ENCODE data around the gene TTC39A. TPM values are rescaled to one million over a fixed set of nuclear protein-coding genes. Genes with fewer than 3 reads are reported as not detected.
"Not testable (repeated sequence)": the region's sequence is repeated elsewhere in the genome, so short reads cannot be mapped to it uniquely, and the experiment has no call there.

Gene TTC39A
- total and polyA plus RNA-seq, 2 donors (not counting 1 experiment from before 2014, with no cell fraction given), result 0.28 to 1.5 TPM

DNA sequence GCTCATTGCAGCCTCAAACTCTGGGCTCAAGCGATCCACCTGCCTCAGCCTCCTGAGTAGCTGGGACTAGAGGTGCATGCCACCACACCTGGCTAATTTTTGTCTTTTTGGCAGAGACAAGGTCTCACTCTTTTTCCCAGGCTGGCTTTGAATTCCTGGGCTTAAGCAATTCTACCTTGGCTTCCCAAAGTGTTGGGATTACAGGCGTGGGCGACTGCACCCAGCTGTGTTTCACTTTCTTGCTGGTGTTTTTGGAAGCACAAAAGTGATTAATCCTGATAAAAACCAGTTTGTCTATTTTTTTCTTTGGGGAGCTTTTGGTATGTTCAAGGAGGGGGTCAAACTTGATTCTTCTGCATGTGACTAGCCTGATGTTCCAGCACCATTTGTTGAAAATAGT lies 75.0 kb downstream of the TTC39A start:
- H3K36me3 ChIP-seq (ENCODE audit: control insufficient read depth, insufficient read depth, low read length), result no peaks in the 10 kb centered on the region
- no peak overlapping the region for H3K4me3 ChIP-seq (replicated peaks in 1 of 4; ENCODE audit: control extremely low read depth in 1 of 4, insufficient read depth in 1 of 4, low read depth in 3 of 4, low read length in 4 of 4)
- H2AFZ ChIP-seq (ENCODE audit: low read length), result no peak overlapping the region
- H3K27me3 ChIP-seq (ENCODE audit: control insufficient read depth, insufficient read depth, low read length), result no peaks in the 10 kb centered on the region
- TF ChIP-seq EZH2 (IDR thresholded peaks at IDR 0.05; ENCODE audit: low read length, missing control alignments), result no peak
- TF ChIP-seq, protein P1, sequence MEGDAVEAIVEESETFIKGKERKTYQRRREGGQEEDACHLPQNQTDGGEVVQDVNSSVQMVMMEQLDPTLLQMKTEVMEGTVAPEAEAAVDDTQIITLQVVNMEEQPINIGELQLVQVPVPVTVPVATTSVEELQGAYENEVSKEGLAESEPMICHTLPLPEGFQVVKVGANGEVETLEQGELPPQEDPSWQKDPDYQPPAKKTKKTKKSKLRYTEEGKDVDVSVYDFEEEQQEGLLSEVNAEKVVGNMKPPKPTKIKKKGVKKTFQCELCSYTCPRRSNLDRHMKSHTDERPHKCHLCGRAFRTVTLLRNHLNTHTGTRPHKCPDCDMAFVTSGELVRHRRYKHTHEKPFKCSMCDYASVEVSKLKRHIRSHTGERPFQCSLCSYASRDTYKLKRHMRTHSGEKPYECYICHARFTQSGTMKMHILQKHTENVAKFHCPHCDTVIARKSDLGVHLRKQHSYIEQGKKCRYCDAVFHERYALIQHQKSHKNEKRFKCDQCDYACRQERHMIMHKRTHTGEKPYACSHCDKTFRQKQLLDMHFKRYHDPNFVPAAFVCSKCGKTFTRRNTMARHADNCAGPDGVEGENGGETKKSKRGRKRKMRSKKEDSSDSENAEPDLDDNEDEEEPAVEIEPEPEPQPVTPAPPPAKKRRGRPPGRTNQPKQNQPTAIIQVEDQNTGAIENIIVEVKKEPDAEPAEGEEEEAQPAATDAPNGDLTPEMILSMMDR (conservative IDR thresholded peaks at IDR 0.05 in 1 of 2, IDR thresholded peaks at IDR 0.05 in 1 of 2; ENCODE audit: low read depth in 1 of 2, low read length in 2 of 2), result no peak
- DNase-seq (ENCODE audit: low read depth in 2 of 2), result peak in 1 of 2 donors; percentile 55
- no peak overlapping the region for H3K4me2 ChIP-seq (ENCODE audit: extremely low read depth, insufficient read depth, low read length)
- H3K9me3 ChIP-seq (ENCODE audit: control insufficient read depth, insufficient read depth, low read depth, low read length), result no peaks in the 10 kb centered on the region
- no peaks in the 10 kb centered on the region for H4K20me1 ChIP-seq (ENCODE audit: control insufficient read depth, extremely low read depth, insufficient read depth, low read length)
- H3K27ac ChIP-seq (ENCODE audit: insufficient read depth, low read length), result no peak overlapping the region
- H3K9ac ChIP-seq (ENCODE audit: insufficient read depth, low read length), result no peak overlapping the region
- H3K4me1 ChIP-seq (ENCODE audit: control insufficient read depth, extremely low read depth, insufficient read depth, low read length), result no peaks in the 10 kb centered on the region
- H3K79me2 ChIP-seq (ENCODE audit: control insufficient read depth, insufficient read depth, low read length), result peaks cover 43% of the 10 kb centered on the region

- Histone ChIP-seq H3K27ac (ENCODE audit: insufficient read depth, low read length) (no peak overlapping the region), H3K27me3 (ENCODE audit: control insufficient read depth, insufficient read depth, low read length) (no peaks in the 10 kb centered on the region), H3K9me3 (ENCODE audit: control insufficient read depth, insufficient read depth, low read depth, low read length) (no peaks in the 10 kb centered on the region), H3K4me3 (replicated peaks in 1 of 4; ENCODE audit: control extremely low read depth in 1 of 4, insufficient read depth in 1 of 4, low read depth in 3 of 4, low read length in 4 of 4) (no peak overlapping the region), H2AFZ (ENCODE audit: low read length) (no peak overlapping the region), H3K36me3 (ENCODE audit: control insufficient read depth, insufficient read depth, low read length) (no peaks in the 10 kb centered on the region), H4K20me1 (ENCODE audit: control insufficient read depth, extremely low read depth, insufficient read depth, low read length) (no peaks in the 10 kb centered on the region), H3K4me1 (ENCODE audit: control insufficient read depth, extremely low read depth, insufficient read depth, low read length) (no peaks in the 10 kb centered on the region), H3K4me2 (ENCODE audit: extremely low read depth, insufficient read depth, low read length) (no peak overlapping the region), H3K79me2 (ENCODE audit: control insufficient read depth, insufficient read depth, low read length) (peaks cover 47% of the 10 kb centered on the region), H3K9ac (ENCODE audit: insufficient read depth, low read length) (no peak overlapping the region)
- TF ChIP-seq EZH2 (IDR thresholded peaks at IDR 0.05; ENCODE audit: low read length, missing control alignments), result no peak
- TF ChIP-seq, protein P1 (conservative IDR thresholded peaks at IDR 0.05 in 1 of 2, IDR thresholded peaks at IDR 0.05 in 1 of 2; ENCODE audit: low read depth in 1 of 2, low read length in 2 of 2), result no peak
- DNase-seq (ENCODE audit: low read depth in 2 of 2), result peak; percentile 39 to 45
Measured at GRCh38 chr1:51253691-51254090, 76.7 kb downstream of the TTC39A start.

DNA sequence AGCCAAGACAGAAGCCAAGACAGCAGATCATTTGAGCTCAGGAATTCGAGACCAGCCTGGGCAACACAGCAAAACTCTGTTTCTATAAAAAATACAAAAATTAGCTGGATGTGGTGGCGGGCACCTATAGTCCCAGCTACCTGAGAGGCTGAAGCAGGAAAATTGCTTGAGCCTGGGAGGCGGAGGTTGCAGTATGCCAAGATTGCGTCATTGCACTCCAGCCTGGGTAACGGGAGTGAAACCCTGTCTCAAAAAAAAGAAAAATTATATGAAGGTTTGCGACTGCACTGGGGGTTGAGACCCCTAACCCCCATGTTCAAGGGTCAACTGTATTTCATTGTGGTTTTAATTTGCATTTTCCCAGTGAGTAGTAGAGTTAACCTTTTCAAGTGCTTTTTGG lies 78.0 kb downstream of the TTC39A start:
- Histone ChIP-seq H3K4me3 (replicated peaks in 1 of 4; ENCODE audit: control extremely low read depth in 1 of 4, insufficient read depth in 1 of 4, low read depth in 3 of 4, low read length in 4 of 4) (no peak overlapping the region), H3K27ac (ENCODE audit: insufficient read depth, low read length) (no peak overlapping the region), H3K9me3 (ENCODE audit: control insufficient read depth, insufficient read depth, low read depth, low read length) (no peaks in the 10 kb centered on the region), H3K4me2 (ENCODE audit: extremely low read depth, insufficient read depth, low read length) (no peak overlapping the region), H3K27me3 (ENCODE audit: control insufficient read depth, insufficient read depth, low read length) (no peaks in the 10 kb centered on the region), H3K4me1 (ENCODE audit: control insufficient read depth, extremely low read depth, insufficient read depth, low read length) (no peaks in the 10 kb centered on the region), H2AFZ (ENCODE audit: low read length) (no peak overlapping the region), H3K9ac (ENCODE audit: insufficient read depth, low read length) (no peak overlapping the region), H3K79me2 (ENCODE audit: control insufficient read depth, insufficient read depth, low read length) (peaks cover 53% of the 10 kb centered on the region), H3K36me3 (ENCODE audit: control insufficient read depth, insufficient read depth, low read length) (no peaks in the 10 kb centered on the region), H4K20me1 (ENCODE audit: control insufficient read depth, extremely low read depth, insufficient read depth, low read length) (no peaks in the 10 kb centered on the region)
- DNase-seq (ENCODE audit: low read depth in 2 of 2), result no peak
- TF ChIP-seq, protein P1 (conservative IDR thresholded peaks at IDR 0.05 in 1 of 2, IDR thresholded peaks at IDR 0.05 in 1 of 2; ENCODE audit: low read depth in 1 of 2, low read length in 2 of 2), result no peak
- no peak for TF ChIP-seq EZH2 (IDR thresholded peaks at IDR 0.05; ENCODE audit: low read length, missing control alignments)

GRCh38 chr1:51251165-51251564 lies 79.2 kb downstream of the TTC39A start:
- H3K36me3 ChIP-seq (ENCODE audit: control insufficient read depth, insufficient read depth, low read length), result not testable (repeated sequence)

DNA sequence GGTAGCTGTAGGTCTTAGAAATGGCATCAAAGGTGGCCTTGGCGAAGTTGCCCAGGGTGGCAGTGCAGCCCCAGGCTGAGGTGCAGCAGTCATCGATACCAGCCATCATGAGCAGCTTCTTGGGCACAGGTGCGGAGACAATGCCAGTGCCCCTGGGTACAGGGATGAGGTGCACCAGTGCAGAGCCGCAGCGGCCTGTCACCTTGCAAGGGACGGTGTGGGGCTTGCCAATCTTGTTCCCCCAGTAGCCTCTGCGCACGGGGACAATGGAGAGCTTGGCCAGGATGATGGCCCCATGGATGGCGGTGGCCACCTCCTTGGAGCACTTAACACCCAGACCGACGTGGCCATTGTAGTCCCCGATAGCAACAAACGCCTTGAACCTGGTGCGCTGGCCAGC lies 79.6 kb downstream of the TTC39A start:
- DNase-seq (ENCODE audit: low read depth in 2 of 2); H3K27me3 ChIP-seq (ENCODE audit: control insufficient read depth, insufficient read depth, low read length); H3K4me3 ChIP-seq (replicated peaks in 1 of 4; ENCODE audit: control extremely low read depth in 1 of 4, insufficient read depth in 1 of 4, low read depth in 3 of 4, low read length in 4 of 4); H3K36me3 ChIP-seq (ENCODE audit: control insufficient read depth, insufficient read depth, low read length); H3K9me3 ChIP-seq (ENCODE audit: control insufficient read depth, insufficient read depth, low read depth, low read length); H4K20me1 ChIP-seq (ENCODE audit: control insufficient read depth, extremely low read depth, insufficient read depth, low read length); H2AFZ ChIP-seq (ENCODE audit: low read length); H3K4me1 ChIP-seq (ENCODE audit: control insufficient read depth, extremely low read depth, insufficient read depth, low read length); H3K9ac ChIP-seq (ENCODE audit: insufficient read depth, low read length); H3K4me2 ChIP-seq (ENCODE audit: extremely low read depth, insufficient read depth, low read length); H3K27ac ChIP-seq (ENCODE audit: insufficient read depth, low read length): not testable (repeated sequence)
- H3K79me2 ChIP-seq (ENCODE audit: control insufficient read depth, insufficient read depth, low read length), result peaks cover 55% of the 10 kb centered on the region

More at GRCh38 chr1:51251165-51251564, 79.2 kb downstream of the TTC39A start:
- peaks cover 54% of the 10 kb centered on the region for H3K79me2 ChIP-seq (ENCODE audit: control insufficient read depth, insufficient read depth, low read length)
- not testable (repeated sequence) for H3K4me2 ChIP-seq (ENCODE audit: extremely low read depth, insufficient read depth, low read length); H3K27me3 ChIP-seq (ENCODE audit: control insufficient read depth, insufficient read depth, low read length); H3K9me3 ChIP-seq (ENCODE audit: control insufficient read depth, insufficient read depth, low read depth, low read length); H3K4me3 ChIP-seq (replicated peaks in 1 of 4; ENCODE audit: control extremely low read depth in 1 of 4, insufficient read depth in 1 of 4, low read depth in 3 of 4, low read length in 4 of 4); H3K27ac ChIP-seq (ENCODE audit: insufficient read depth, low read length); H3K4me1 ChIP-seq (ENCODE audit: control insufficient read depth, extremely low read depth, insufficient read depth, low read length); DNase-seq (ENCODE audit: low read depth in 2 of 2); H4K20me1 ChIP-seq (ENCODE audit: control insufficient read depth, extremely low read depth, insufficient read depth, low read length); H3K9ac ChIP-seq (ENCODE audit: insufficient read depth, low read length); H2AFZ ChIP-seq (ENCODE audit: low read length)
